Stimulated activated CD4-positive, alpha-beta T cell treated with anti-CD3 and anti-CD28 coated beads, TNF-alpha, amount 100 ng/mL, for 1 hour (primary cell): Measurements from ENCODE around the gene TENM4.

ENCODE experiments used
- DNase-seq, 3 donors: peaks; one replicate each; pipeline ENCODE4 v3.0.0-alpha.2; 2020; ENCODE audit warnings: low read depth in 3 of 3, low spot score in 1 of 3

Gene TENM4

DNA sequence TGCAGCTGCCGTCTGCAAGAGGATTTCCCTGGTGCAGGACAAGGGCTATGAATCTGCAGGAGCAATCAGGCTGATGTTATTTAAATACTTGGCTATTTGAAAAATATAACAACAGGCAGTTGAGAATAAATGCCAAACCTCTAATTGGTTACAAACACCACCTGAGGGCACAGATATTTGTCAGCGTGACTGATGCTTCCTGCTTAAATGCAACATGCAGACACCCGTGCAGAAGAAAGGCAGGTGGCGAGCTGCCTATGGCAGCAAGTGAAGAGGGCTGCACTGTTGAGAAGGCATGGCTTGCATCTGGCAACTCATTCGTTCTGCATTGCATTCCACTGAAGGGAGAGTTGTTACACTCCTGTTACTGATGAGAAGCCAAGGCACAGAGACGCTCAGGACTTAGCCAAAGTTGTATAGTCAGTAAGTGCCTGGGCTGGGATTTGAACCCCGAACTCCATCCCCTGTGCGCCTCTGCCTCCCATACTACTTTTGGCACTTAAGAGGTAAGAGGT lies 350.6 kb downstream of the TENM4 start:
- no peak for DNase-seq

DNA sequence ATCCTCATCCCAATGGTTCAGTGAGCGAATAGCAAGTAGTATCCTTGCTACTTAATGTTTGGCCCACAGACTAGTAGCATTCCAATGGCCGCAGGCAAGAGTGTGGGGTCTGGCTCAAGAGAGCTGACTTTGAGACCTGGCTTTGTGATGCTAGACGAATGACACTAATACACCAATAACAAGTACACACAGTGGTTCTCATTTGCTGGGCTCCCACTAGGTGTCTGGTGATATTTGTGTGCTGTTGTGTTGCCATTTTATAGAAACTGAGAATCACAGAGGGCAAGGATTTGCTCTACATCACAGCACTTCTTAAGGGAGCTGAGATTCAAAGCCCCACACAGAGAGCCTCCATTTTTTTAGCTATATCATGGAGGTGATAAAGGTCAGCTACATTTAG lies 351.2 kb downstream of the TENM4 start:
- no peak for DNase-seq

DNA sequence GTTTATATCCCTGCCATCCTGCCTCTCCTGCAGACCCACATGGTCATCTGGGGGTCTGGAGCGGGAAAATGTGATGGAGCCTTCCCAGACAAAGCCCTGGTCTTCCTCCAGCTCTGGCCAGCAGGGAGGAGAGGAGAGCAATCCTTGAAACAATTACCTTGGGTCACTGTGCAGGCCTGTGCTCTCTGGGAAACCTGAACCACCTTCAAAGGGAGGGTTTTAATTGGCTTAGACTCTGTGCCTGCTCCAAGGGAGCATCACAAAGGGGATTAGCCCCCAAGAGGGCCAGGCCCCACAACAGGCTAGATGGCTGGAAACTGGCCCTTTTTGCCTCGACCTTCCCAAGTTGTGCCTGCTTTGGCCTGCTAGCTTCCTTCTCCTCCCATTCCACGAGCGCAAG lies 351.9 kb downstream of the TENM4 start:
- no peak for DNase-seq

GRCh38 chr11:79087961-79088318 lies 352.9 kb downstream of the TENM4 start:
- DNase-seq: no peak

- no peak for DNase-seq
Observed at GRCh38 chr11:79087238-79087960, 353.4 kb downstream of the TENM4 start.

DNA sequence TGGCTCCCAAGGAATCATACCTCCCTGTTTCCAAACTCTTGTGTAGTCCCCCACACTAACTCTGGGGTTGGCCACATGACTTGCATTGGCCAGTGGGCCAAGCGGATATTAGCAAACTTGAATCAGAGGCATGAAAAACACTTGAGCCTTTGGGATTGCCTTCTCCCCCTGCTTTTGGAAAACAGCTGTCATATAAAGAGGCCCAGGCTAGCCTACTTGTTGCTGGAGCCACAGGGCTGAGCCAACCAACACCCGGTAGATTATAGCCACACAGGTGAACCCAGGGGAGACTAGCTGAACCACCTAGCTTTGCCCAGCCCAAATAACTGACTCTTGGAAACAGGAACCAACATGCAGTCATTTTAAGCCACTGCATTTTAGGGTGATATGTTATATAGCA lies 354.8 kb downstream of the TENM4 start:
- DNase-seq: no peak

DNA sequence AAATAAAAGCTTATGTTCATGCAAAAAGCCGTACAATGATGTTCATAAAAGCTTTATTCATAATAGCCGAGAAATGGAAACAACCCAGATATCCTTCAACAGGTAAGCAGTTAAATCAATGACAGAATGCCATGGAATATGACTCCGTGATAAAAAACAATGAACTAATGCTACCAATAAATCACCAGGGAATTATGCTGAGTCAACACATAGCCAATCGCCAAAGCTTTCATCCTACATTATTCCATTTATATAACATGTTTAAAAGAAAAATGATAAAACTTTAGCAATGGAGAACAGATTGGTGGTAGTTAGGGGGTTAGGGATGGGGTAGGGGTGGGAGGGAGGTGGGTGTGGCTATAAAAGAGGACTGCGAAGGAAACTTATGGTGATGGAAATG lies 356.4 kb downstream of the TENM4 start:
- no peak for DNase-seq

- no peak for DNase-seq
Observed at GRCh38 chr11:79083352-79083751, 357.5 kb downstream of the TENM4 start.

DNA sequence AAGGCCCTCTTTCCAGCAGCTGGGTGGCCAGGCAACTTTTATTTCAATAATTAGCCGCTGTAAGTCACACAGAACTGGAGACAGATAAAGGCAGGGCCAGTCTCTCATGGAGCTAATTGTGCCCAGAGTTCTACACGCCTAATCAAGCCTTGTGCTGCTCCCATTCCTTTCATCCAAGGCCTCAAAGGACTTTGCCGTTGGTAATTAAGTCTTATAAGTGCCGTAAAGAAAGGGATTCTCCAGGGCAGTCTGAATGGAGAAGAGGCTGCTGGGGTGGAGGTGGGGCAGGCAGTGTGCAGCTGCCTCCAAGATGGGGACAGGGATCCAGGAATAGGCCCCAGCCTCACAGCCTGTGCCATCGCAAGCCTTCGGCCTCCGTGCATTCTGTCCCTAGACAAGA lies 357.9 kb downstream of the TENM4 start:
- no peak for DNase-seq

DNA sequence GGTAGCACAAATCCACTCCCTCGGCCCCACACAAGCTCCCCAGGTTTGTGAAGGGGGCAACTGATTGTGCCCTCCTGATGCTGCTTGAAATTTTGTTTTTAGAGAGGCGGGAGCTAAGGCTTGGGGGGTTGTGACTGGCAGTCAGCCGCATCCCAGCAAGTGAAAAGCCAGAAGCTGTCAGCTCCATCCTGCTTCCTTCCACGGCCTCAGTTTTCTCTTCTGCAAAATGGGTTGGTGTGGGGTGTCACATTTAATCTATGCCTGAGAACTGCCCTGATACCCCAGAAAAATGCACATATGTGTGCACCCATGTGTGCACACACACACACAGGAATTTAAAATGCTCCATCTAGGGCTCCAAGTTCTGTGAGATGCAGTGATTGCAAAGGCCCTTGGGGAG lies 358.6 kb downstream of the TENM4 start:
- no peak for DNase-seq

DNA sequence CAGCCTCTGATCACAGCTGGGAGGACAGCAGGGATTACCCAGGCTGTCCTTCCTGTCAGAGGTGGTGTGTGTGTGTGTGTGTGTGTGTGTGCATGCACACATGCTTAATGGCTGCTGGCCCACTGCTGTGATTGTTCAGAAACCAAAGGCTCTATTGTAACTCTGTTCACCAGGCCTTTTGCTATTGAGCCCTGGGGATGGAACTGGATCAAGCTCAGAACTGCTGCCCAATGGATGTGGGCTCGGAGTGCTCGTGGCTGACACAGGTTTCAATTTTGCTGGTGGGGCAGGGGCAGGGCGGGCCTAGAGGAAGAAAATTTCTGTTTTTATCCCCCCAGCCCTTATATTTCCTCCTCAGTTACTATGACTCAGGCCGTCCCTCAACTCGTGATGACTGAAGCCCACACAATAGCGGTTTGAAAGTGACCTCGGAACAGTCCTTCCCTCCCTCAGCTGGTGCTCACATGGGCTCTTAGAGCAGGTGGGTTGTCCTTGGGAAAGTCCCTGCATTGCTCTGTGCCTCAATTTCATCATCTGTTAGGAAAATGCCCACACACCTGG lies 359.3 kb downstream of the TENM4 start:
- no peak for DNase-seq

- DNase-seq: no peak
Observed at GRCh38 chr11:79080551-79080950, 360.3 kb downstream of the TENM4 start.

- DNase-seq: no peak
Observed at GRCh38 chr11:79078999-79079398, 361.8 kb downstream of the TENM4 start.

GRCh38 chr11:79078456-79078855 lies 362.4 kb downstream of the TENM4 start:
- DNase-seq: no peak

DNA sequence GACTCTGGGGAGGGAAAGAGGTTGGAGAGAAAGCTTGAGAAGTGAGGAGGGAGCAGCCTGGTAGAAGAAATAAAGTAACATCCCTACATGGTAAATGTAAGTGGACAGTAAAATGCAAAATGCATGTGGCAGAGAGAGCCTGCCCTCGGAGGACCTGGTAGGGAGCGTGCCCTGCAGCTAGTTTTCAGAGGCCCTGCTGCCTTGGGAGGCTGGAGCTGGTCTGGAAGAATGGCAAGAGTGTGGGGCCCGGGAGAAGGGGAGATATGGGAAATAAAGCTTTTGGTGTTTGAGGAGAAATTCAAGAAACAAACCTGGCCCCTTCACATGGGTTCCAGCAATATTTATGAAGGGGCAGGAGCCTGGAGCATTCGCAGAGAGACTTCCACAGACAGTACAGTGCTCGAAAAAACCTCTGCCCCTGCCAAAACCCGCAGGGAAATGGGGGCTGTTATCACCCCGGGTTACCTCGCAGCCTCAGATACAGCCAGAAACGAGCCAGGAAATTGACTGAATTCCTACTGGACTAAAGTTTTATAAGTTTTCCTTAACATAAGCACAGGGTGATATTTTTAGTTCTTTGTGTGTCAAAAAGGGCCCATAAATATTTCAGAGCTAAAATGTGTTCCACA lies 363.0 kb downstream of the TENM4 start:
- no peak for DNase-seq

- DNase-seq: no peak
Observed at GRCh38 chr11:79076526-79077115, 364.2 kb downstream of the TENM4 start.

DNA sequence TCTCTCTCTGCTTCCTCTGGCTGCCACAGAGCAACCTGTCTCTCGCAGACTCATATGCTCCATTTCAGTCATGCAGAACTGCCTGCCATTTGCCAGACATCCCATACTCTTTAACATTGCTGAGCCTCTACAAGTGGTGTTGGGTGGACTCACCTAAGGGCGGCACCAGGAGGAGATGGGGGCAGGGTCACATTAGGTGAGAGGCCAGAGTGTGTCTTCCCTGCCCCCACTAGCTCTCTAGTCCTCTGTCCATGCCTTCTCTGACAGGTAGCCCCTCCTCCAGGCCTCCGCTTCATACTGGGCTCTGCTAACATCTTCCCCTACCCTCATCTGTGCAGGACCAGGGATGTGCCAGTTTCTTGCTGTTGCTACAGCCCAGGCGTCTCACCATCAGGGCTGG lies 366.3 kb downstream of the TENM4 start:
- no peak for DNase-seq

GRCh38 chr11:79071190-79071589 lies 369.6 kb downstream of the TENM4 start:
- DNase-seq: no peak

GRCh38 chr11:79070518-79070917 lies 370.3 kb downstream of the TENM4 start:
- DNase-seq: no peak

DNA sequence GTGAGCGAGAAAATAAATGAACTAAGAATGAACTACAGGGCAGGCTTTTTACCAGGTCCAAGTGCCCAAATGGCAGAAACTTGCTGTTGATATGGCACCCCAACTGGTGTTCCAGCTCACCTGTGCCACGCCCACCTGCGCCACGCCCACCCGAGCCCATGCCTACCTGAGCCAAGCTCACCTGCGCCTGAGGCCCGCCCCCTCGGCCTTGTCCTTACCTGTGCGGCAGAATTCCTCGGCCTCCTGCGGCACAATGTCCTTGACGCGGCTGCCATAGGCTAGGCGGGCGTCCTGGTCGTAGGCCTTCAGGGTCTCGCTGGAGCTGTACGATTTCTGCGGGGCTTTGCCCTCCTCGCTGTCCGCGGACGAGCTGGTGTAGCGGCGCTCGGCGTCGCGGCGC lies 371.3 kb downstream of the TENM4 start:
- no peak for DNase-seq

DNA sequence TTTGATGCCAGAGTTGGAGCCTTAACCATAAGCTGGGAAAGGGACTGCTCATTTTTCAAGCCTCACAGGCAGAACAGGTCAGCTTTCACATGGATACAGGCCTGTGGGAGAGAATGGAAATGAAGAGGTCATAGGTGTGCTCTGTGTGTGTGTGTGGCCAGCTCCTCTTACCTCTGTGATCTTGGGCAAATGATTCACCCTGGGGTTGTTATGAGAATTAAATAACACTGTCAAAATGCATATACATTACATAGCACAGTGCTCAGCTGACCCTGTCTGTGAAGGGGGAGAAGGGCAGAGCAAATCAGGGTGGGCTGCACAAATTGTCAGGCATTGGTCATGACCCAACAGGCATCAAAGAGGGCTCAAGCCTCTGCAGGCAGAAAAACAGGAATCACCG lies 372.5 kb downstream of the TENM4 start:
- no peak for DNase-seq

- no peak for DNase-seq
Observed at GRCh38 chr11:79067352-79067679, 373.5 kb downstream of the TENM4 start.
